Common myeloid progenitor, CD34-positive (primary cell): Measurements from ENCODE around the gene PUM1.

Source experiments
- CTCF ChIA-PET: fragments of 350-600 bp; sonication (Branson Sonifier 250); formaldehyde crosslinking; loops from one replicate; lab custom pipeline; 2021; ENCODE audit warnings: antibody characterized with exemption; lab: Charles Lee
- POLR2A ChIA-PET: fragments of 350-600 bp; sonication (Branson Sonifier 250); formaldehyde crosslinking; loops from one replicate; lab custom pipeline; 2021; ENCODE audit warnings: antibody characterized with exemption; lab: Charles Lee
- DNase-seq, 3 donors: peaks; one replicate each; pipeline versions ENCODE4 v3.0.0 to v3.0.0-alpha.2; 2013
- H3K27ac ChIP-seq, 2 experiments: 1 replicate in 1 of 2; 2 replicates in 1 of 2; pipeline ENCODE4 v1.7.0; 2013; ENCODE audit warnings: inconsistent platforms in 2 of 2, low read length in 2 of 2, mild to moderate bottlenecking in 2 of 2, low read depth in 1 of 2, moderate library complexity in 1 of 2; ENCODE audit not compliant: severe bottlenecking in 2 of 2, insufficient read depth in 1 of 2, poor library complexity in 1 of 2
- H3K27me3 ChIP-seq, 5 experiments: replicated peaks in 2 of 5; 1 replicate in 3 of 5; 2 replicates in 2 of 5; pipeline versions ENCODE4 v1.6.1 to v1.7.0; 2013; ENCODE audit warnings: low read length in 4 of 5, mild to moderate bottlenecking in 2 of 5, moderate library complexity in 2 of 5, inconsistent platforms in 1 of 5; ENCODE audit not compliant: insufficient read depth in 5 of 5, control insufficient read depth in 4 of 5
- H3K36me3 ChIP-seq, 4 experiments: 1 replicate in 2 of 4; 2 replicates in 2 of 4; pipeline versions ENCODE4 v1.6.1 to v1.7.0; 2013; ENCODE audit warnings: low read length in 3 of 4, control low read depth in 1 of 4, mild to moderate bottlenecking in 1 of 4; ENCODE audit not compliant: control insufficient read depth in 4 of 4, insufficient read depth in 4 of 4
- H3K4me1 ChIP-seq, 4 experiments: 1 replicate in 3 of 4; 2 replicates in 1 of 4; pipeline versions ENCODE4 v1.6.1 to v1.7.1; 2013; ENCODE audit warnings: low read length in 3 of 4, mild to moderate bottlenecking in 3 of 4, control low read depth in 1 of 4, inconsistent platforms in 1 of 4, moderate library complexity in 1 of 4; ENCODE audit not compliant: control insufficient read depth in 4 of 4, insufficient read depth in 4 of 4; ENCODE audit errors: control extremely low read depth in 1 of 4
- H3K4me3 ChIP-seq, 7 experiments: 1 replicate in 4 of 7; 2 replicates in 3 of 7; pipeline versions ENCODE4 v1.5.1 to v1.7.0; 2013; ENCODE audit warnings: mild to moderate bottlenecking in 7 of 7, low read length in 6 of 7, moderate library complexity in 6 of 7, inconsistent platforms in 2 of 7, low read depth in 2 of 7, control low read depth in 1 of 7; ENCODE audit not compliant: insufficient read depth in 4 of 7, control insufficient read depth in 1 of 7; ENCODE audit errors: extremely low read depth in 1 of 7
- H3K9me3 ChIP-seq, 5 experiments: 1 replicate in 4 of 5; 2 replicates in 1 of 5; pipeline versions ENCODE4 v1.6.1 to v1.7.1; 2013; ENCODE audit warnings: low read length in 4 of 5, mild to moderate bottlenecking in 2 of 5, inconsistent platforms in 1 of 5, low read depth in 1 of 5, moderate library complexity in 1 of 5; ENCODE audit not compliant: control insufficient read depth in 4 of 5, insufficient read depth in 2 of 5; ENCODE audit errors: control extremely low read depth in 1 of 5
- WGBS: methylation state at CpG from one replicate; pipeline ENCODE4 v1.1.5; 2013; ENCODE audit not compliant: insufficient coverage; 5-methylcytosine and 5-hydroxymethylcytosine counted together

Gene PUM1

GRCh38 chr1:31019401-31019800, 46.1 kb downstream of the PUM1 start:
- Histone ChIP-seq H3K27me3 (no peaks in the 10 kb centered on the region), H3K27ac (no peak overlapping the region), H3K4me3 (no peak overlapping the region), H3K9me3 (no peaks in the 10 kb centered on the region), H3K36me3 (peaks cover 3 to 16% (median 11%) of the 10 kb centered on the region in 4 experiments), H3K4me1 (peaks cover 13 to 35% (median 17%) of the 10 kb centered on the region in 4 experiments)
- WGBS = 86% methylated on average over 2 of the region's 3 CpGs
- ChIA-PET CTCF (interaction anchor here (1.2 kb wide), 2 partner anchors 11 to 13 kb away, joined by 3 to 4 read pairs; no protein-coding TSS in a partner anchor), POLR2A (no interaction called here)
- DNase-seq = no peak

- Histone ChIP-seq H3K36me3 (peaks cover 3 to 14% (median 6%) of the 10 kb centered on the region in 4 experiments), H3K27ac (no peak overlapping the region), H3K4me3 (no peak overlapping the region), H3K9me3 (no peaks in the 10 kb centered on the region), H3K27me3 (no peaks in the 10 kb centered on the region), H3K4me1 (peaks cover 15 to 33% (median 19%) of the 10 kb centered on the region in 4 experiments)
- ChIA-PET CTCF (no interaction called here), POLR2A (no interaction called here)
- no CpG with 5 or more reads among the region's 3 CpGs for WGBS
- DNase-seq = no peak
These were observed 48.6 kb downstream of the PUM1 start for GRCh38 chr1:31016868-31017267.

GRCh38 chr1:31013187-31013864, 52.2 kb downstream of the PUM1 start:
- Histone ChIP-seq H3K27me3 (no peaks in the 10 kb centered on the region), H3K27ac (no peak overlapping the region), H3K36me3 (peaks cover 2 to 19% (median 5%) of the 10 kb centered on the region in 4 experiments), H3K9me3 (no peaks in the 10 kb centered on the region), H3K4me1 (peaks cover 8 to 13% (median 8%) of the 10 kb centered on the region in 4 experiments), H3K4me3 (no peak overlapping the region)
- peak in 2 of 3 donors; percentile 47 to 70 for DNase-seq
- 50% methylated on average over 1 of the region's 3 CpGs for WGBS
- ChIA-PET POLR2A (interaction anchor here (0.8 kb wide), 1 partner anchor 11 kb away, joined by 4 read pairs; no protein-coding TSS in a partner anchor), CTCF (interaction anchor here (1.1 kb wide), 2 partner anchors 9 to 15 kb away, joined by 3 to 4 read pairs; no protein-coding TSS in a partner anchor)

- Histone ChIP-seq H3K4me3 (no peak overlapping the region), H3K36me3 (peaks cover 0 to 21% (median 3%) of the 10 kb centered on the region in 4 experiments), H3K9me3 (no peaks in the 10 kb centered on the region), H3K4me1 (peaks cover 8 to 13% (median 8%) of the 10 kb centered on the region in 4 experiments), H3K27ac (no peak overlapping the region), H3K27me3 (no peaks in the 10 kb centered on the region)
- WGBS = no CpG with 5 or more reads among the region's 4 CpGs
- CTCF ChIA-PET = interaction anchor here (1.1 to 3.3 kb wide), 2 partner anchors 10 to 28 kb away, joined by 3 to 20 read pairs; no protein-coding TSS in a partner anchor
- POLR2A ChIA-PET = no interaction called here
- peak in 1 of 3 donors; percentile 5 for DNase-seq
These were observed 53.1 kb downstream of the PUM1 start for GRCh38 chr1:31012210-31012924.

GRCh38 chr1:31011719-31012118, 53.8 kb downstream of the PUM1 start:
- H3K4me3 ChIP-seq = no peak overlapping the region
- CTCF ChIA-PET = interaction anchor here (1.1 to 3.3 kb wide), 2 partner anchors 11 to 27 kb away, joined by 3 to 20 read pairs; no protein-coding TSS in a partner anchor
- POLR2A ChIA-PET = no interaction called here
- H3K4me1 ChIP-seq = peaks cover 8 to 13% (median 8%) of the 10 kb centered on the region in 4 experiments
- H3K9me3 ChIP-seq = no peaks in the 10 kb centered on the region
- peaks cover 2 to 25% (median 5%) of the 10 kb centered on the region in 4 experiments for H3K36me3 ChIP-seq
- WGBS = 100% methylated on average over 1 of the region's 1 CpG
- DNase-seq = no peak
- no peaks in the 10 kb centered on the region for H3K27me3 ChIP-seq
- H3K27ac ChIP-seq = no peak overlapping the region

- Histone ChIP-seq H3K4me3 (no peak overlapping the region), H3K9me3 (no peaks in the 10 kb centered on the region), H3K4me1 (peaks cover 8 to 13% (median 8%) of the 10 kb centered on the region in 4 experiments), H3K27ac (no peak overlapping the region), H3K27me3 (no peaks in the 10 kb centered on the region), H3K36me3 (peaks cover 9 to 36% (median 16%) of the 10 kb centered on the region in 4 experiments)
- ChIA-PET POLR2A (interaction anchor here (0.7 kb wide), 1 partner anchor 42 kb away, joined by 3 read pairs; no protein-coding TSS in a partner anchor), CTCF (interaction anchor here (0.8 to 3.3 kb wide), 7 partner anchors 8 to 30 kb away, joined by 3 to 20 read pairs (median 4); no protein-coding TSS in a partner anchor)
- WGBS = 92% methylated on average over 4 of the region's 6 CpGs
- peak in 1 of 3 donors; percentile 19 for DNase-seq
These were observed 55.2 kb downstream of the PUM1 start for GRCh38 chr1:31010086-31010989.
